HG03469 (cell line): ENCODE measurements around the gene RSPRY1.
"Not testable (repeated sequence)": the region's sequence is repeated elsewhere in the genome, so short reads cannot be mapped to it uniquely, and the experiment has no call there.

Experiments used
- ATAC-seq: cut with Tn5 transposase; IDR thresholded peaks from one replicate; pipeline ENCODE4 v1.9.1; 2021; ENCODE audit warnings: mild to moderate bottlenecking, moderate library complexity, moderate number of reproducible peaks; ENCODE audit not compliant: unreplicated experiment

RSPRY1 gene

GRCh38 chr16:57252148-57252721 lies 66.1 kb downstream of the RSPRY1 start:
- ATAC-seq, result no peak

- no peak for ATAC-seq
Observed at GRCh38 chr16:57253466-57253865, 67.3 kb downstream of the RSPRY1 start.

GRCh38 chr16:57255686-57256415 lies 69.7 kb downstream of the RSPRY1 start:
- no peak for ATAC-seq

GRCh38 chr16:57256601-57257395 lies 70.7 kb downstream of the RSPRY1 start:
- no peak for ATAC-seq

GRCh38 chr16:57257455-57258070 lies 71.4 kb downstream of the RSPRY1 start:
- no peak for ATAC-seq

GRCh38 chr16:57258226-57258909 lies 72.2 kb downstream of the RSPRY1 start:
- no peak for ATAC-seq

GRCh38 chr16:57258910-57259475 lies 72.9 kb downstream of the RSPRY1 start:
- no peak for ATAC-seq

GRCh38 chr16:57260294-57260929 lies 74.3 kb downstream of the RSPRY1 start:
- ATAC-seq, result no peak

- ATAC-seq, result no peak
Observed at GRCh38 chr16:57261806-57262205, 75.7 kb downstream of the RSPRY1 start.

- no peak for ATAC-seq
Observed at GRCh38 chr16:57262841-57263540, 76.9 kb downstream of the RSPRY1 start.

GRCh38 chr16:57263541-57264351 lies 77.6 kb downstream of the RSPRY1 start:
- ATAC-seq, result no peak

- no peak for ATAC-seq
Observed at GRCh38 chr16:57264381-57264780, 78.3 kb downstream of the RSPRY1 start.

GRCh38 chr16:57264950-57265371 lies 78.8 kb downstream of the RSPRY1 start:
- no peak for ATAC-seq

GRCh38 chr16:57265850-57266530 lies 79.9 kb downstream of the RSPRY1 start:
- no peak for ATAC-seq

- ATAC-seq, result no peak
Observed at GRCh38 chr16:57266531-57267260, 80.6 kb downstream of the RSPRY1 start.

GRCh38 chr16:57267343-57267742 lies 81.2 kb downstream of the RSPRY1 start:
- ATAC-seq, result not testable (repeated sequence)
